Thoracic aorta (tissue), 2 donors: ENCODE measurements around the gene CLDN14. TPM values are rescaled to one million over a fixed set of nuclear protein-coding genes. Genes with fewer than 3 reads are reported as not detected.

Source experiments
- ATAC-seq: fragments of 150-250 bp; one replicate; pipeline ENCODE4 v1.8.0; 2017; ENCODE audit warnings: low read depth; ENCODE audit not compliant: insufficient number of reproducible peaks, low FRiP score
- DNase-seq: peaks from one replicate; pipeline ENCODE4 v3.0.0-alpha.2; 2020; ENCODE audit warnings: low spot score
- H3K27ac ChIP-seq, 2 donors: fragments of 200-600 bp; sonication (generic); 1 replicate in 1 of 2; 2 replicates in 1 of 2; pipeline ENCODE4 v1.5.1; 2016; ENCODE audit warnings: mild to moderate bottlenecking in 2 of 2, moderate library complexity in 2 of 2
- H3K27me3 ChIP-seq: fragments of 200-600 bp; sonication (generic); replicated peaks from 2 replicates; pipeline ENCODE4 v1.6.0; 2016; ENCODE audit warnings: mild to moderate bottlenecking; ENCODE audit not compliant: insufficient read depth
- H3K36me3 ChIP-seq: fragments of 200-600 bp; sonication (generic); one replicate; pipeline ENCODE4 v1.5.1; 2016
- H3K4me1 ChIP-seq, 2 donors: fragments of 200-600 bp; sonication (generic); 1 replicate in 1 of 2; 2 replicates in 1 of 2; pipeline versions ENCODE4 v1.5.1 to v1.6.0; 2016; ENCODE audit warnings: low read depth in 2 of 2, mild to moderate bottlenecking in 1 of 2; ENCODE audit not compliant: control insufficient read depth in 1 of 2
- H3K4me3 ChIP-seq: fragments of 200-600 bp; sonication (generic); 2 replicates; pipeline ENCODE4 v1.5.1; 2016; ENCODE audit warnings: mild to moderate bottlenecking
- H3K9me3 ChIP-seq: fragments of 200-600 bp; sonication (generic); 2 replicates; pipeline ENCODE4 v1.5.1; 2016
- total RNA-seq, 2 donors: library from RNA; depleted of rRNA; stranded (reverse); fragments of >200 nt; gene quantifications; one replicate each; pipeline versions ENCODE4 v1.1.0 to v1.2.3, GENCODE V29; 2016
- TF ChIP-seq, protein P1 (sequence below): fragments of 200-600 bp; sonication (generic); IDR thresholded peaks from one replicate; pipeline ENCODE4 v1.5.1; 2019; ENCODE audit warnings: antibody characterized with exemption

CLDN14 gene
- total RNA-seq, 2 donors from 2014 or later, result not detected

DNA sequence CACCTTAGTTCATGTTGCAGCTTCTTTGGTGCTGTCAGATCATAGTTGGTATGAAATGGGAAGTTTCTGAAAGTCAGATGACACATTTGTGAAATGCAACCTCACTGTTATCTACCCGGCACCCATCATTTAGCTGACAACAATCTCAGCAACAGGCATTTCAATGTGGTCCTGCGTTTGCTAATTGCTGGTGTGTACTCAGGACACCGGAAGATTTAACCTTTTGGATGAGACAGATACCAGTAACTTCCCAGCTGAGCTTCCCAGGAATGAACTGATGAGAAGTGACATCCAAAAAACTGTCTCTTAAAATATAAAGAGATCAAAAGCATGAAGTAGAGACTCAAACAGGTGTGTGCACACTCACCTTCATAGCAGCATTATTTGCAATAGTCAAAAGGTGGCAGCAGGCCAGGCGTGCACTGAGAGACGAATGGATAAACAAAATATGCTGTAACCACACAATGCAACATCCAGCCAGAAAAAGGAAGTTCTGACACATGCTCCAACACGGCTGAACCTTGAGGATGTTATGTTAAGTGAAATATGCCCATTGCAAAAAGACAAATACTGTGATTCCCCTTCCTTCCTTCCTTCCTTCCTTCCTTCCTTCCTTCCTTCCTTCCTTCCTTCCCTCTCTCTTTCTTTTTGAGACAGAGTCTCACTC is 7.9 kb upstream of the CLDN14 start:
- no peak for DNase-seq
- Histone ChIP-seq H3K9me3 (no peaks in the 10 kb centered on the region), H3K27me3 (no peaks in the 10 kb centered on the region), H3K4me3 (no peak overlapping the region), H3K36me3 (no peaks in the 10 kb centered on the region), H3K4me1 (no peaks in the 10 kb centered on the region), H3K27ac (no peak overlapping the region)
- TF ChIP-seq, protein P1, sequence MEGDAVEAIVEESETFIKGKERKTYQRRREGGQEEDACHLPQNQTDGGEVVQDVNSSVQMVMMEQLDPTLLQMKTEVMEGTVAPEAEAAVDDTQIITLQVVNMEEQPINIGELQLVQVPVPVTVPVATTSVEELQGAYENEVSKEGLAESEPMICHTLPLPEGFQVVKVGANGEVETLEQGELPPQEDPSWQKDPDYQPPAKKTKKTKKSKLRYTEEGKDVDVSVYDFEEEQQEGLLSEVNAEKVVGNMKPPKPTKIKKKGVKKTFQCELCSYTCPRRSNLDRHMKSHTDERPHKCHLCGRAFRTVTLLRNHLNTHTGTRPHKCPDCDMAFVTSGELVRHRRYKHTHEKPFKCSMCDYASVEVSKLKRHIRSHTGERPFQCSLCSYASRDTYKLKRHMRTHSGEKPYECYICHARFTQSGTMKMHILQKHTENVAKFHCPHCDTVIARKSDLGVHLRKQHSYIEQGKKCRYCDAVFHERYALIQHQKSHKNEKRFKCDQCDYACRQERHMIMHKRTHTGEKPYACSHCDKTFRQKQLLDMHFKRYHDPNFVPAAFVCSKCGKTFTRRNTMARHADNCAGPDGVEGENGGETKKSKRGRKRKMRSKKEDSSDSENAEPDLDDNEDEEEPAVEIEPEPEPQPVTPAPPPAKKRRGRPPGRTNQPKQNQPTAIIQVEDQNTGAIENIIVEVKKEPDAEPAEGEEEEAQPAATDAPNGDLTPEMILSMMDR, result no peak
- ATAC-seq, result no peak

GRCh38 chr21:36486246-36486645 is 6.3 kb upstream of the CLDN14 start:
- Histone ChIP-seq H3K4me1 (no peaks in the 10 kb centered on the region), H3K9me3 (no peaks in the 10 kb centered on the region), H3K4me3 (no peak overlapping the region), H3K27ac (no peak overlapping the region), H3K27me3 (no peaks in the 10 kb centered on the region), H3K36me3 (no peaks in the 10 kb centered on the region)
- DNase-seq, result no peak
- ATAC-seq, result no peak
- TF ChIP-seq, protein P1, result no peak

DNA sequence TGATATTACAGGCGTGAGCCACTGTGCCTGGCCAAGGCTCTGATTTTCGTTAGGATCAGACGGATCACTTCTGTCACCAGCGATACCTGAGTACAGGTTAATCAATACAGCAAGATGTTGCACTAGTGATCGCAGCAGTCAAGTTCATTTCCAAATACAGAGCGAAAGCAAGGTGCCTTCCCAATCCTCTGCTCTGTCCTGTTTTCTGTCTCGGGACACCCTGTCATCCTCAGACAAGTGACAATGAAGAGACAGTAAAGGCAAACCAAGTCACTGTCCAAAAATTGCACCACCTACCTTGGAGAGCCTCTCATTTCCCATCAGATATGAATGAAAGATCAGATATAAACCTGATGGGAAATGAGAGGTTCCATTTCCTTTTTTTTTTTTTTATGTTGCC is 5.6 kb upstream of the CLDN14 start:
- TF ChIP-seq, protein P1, result no peak
- H3K4me3 ChIP-seq, result no peak overlapping the region
- no peaks in the 10 kb centered on the region for H3K4me1 ChIP-seq
- no peak overlapping the region for H3K27ac ChIP-seq
- ATAC-seq, result no peak
- H3K36me3 ChIP-seq, result no peaks in the 10 kb centered on the region
- no peaks in the 10 kb centered on the region for H3K9me3 ChIP-seq
- DNase-seq, result no peak
- H3K27me3 ChIP-seq, result no peaks in the 10 kb centered on the region

DNA sequence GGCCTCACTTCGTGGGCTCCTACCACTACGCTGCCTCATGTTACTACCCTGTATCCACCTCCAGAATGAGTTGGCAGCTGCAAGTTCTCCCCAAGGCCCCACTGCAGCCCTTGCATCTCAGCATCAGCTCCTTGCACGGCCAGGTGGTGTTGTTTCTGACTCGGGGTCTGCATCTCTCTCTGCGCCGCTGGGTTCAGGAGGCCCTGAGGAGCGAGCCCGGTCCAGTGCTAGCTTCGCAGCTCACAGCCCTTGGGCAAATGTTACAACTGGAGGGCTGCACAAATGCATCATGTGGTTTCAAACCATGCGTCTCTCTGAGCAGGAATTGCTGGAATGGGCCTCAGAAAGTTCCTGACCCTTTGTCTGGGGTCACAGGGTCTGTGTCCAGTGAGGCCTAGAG is 3.2 kb upstream of the CLDN14 start:
- no peaks in the 10 kb centered on the region for H3K27me3 ChIP-seq
- ATAC-seq (no peak), DNase-seq (no peak)
- no peaks in the 10 kb centered on the region for H3K9me3 ChIP-seq
- no peaks in the 10 kb centered on the region for H3K36me3 ChIP-seq
- peaks cover 0 to 9% of the 10 kb centered on the region in 2 donors for H3K4me1 ChIP-seq
- no peak overlapping the region for H3K27ac ChIP-seq
- TF ChIP-seq, protein P1, result no peak
- no peak overlapping the region for H3K4me3 ChIP-seq

GRCh38 chr21:36482673-36483072 is 2.8 kb upstream of the CLDN14 start:
- TF ChIP-seq, protein P1, result no peak
- DNase-seq (no peak), ATAC-seq (no peak)

More at GRCh38 chr21:36482673-36483072, 2.8 kb upstream of the CLDN14 start:
- peaks cover 0 to 9% of the 10 kb centered on the region in 2 donors for H3K4me1 ChIP-seq
- no peaks in the 10 kb centered on the region for H3K36me3 ChIP-seq
- no peaks in the 10 kb centered on the region for H3K27me3 ChIP-seq
- H3K9me3 ChIP-seq, result no peaks in the 10 kb centered on the region
- H3K4me3 ChIP-seq, result no peak overlapping the region
- no peak overlapping the region for H3K27ac ChIP-seq
